Astrocyte (in vitro differentiated cells and primary cell): Measurements from ENCODE around the gene C10orf67.

Experiments
- CTCF ChIP-seq: IDR thresholded peaks from 2 replicates; pipeline ENCODE4 v1.5.1; 2011; ENCODE audit warnings: low read depth, mild to moderate bottlenecking, inconsistent platforms, low read length, moderate library complexity; ENCODE audit not compliant: insufficient read depth
- EZH2 ChIP-seq: IDR thresholded peaks from 2 replicates; pipeline ENCODE4 v1.6.1; 2012; ENCODE audit warnings: mild to moderate bottlenecking, low read length, inconsistent platforms; ENCODE audit not compliant: insufficient read depth

GRCh38 chr10:23362069-23362830 is 17.7 kb upstream of the C10orf67 start:
- TF ChIP-seq CTCF: no peak
- TF ChIP-seq EZH2: no peak
